ENCODE results near the gene PDCD2L. TPM values are rescaled to one million over a fixed set of nuclear protein-coding genes. Genes with fewer than 3 reads are reported as not detected.

PDCD2L gene
- total RNA-seq, 1 donor = 11.7 TPM

DNA sequence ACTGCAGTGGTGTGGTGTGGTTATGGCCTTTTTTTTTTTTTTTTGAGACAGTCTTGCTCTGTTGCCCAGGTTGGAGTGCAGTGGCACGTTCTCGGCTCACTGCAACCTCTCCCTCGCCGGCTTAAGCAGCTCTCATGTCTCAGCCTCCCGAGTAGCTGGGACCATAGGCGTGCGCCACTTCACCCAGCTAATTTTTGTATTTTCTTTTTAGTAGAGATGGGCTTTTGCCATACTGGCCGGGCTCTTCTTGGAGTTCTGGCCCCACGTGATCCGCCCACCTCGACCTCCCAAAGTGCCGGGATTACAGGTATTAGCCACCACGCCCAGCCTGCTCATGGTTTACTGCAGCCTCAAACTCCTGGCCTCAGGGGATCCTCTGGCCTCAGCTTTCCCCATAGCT lies 7.0 kb downstream of the PDCD2L start:
- no peak overlapping the region for H3K4me3 ChIP-seq (ENCODE audit: low read depth, low read length)
- DNase-seq (ENCODE audit: low read depth) = no peak
- no peak for TF ChIP-seq CTCF (IDR thresholded peaks at IDR 0.05; ENCODE audit: insufficient read depth, low read depth, low read length)

DNA sequence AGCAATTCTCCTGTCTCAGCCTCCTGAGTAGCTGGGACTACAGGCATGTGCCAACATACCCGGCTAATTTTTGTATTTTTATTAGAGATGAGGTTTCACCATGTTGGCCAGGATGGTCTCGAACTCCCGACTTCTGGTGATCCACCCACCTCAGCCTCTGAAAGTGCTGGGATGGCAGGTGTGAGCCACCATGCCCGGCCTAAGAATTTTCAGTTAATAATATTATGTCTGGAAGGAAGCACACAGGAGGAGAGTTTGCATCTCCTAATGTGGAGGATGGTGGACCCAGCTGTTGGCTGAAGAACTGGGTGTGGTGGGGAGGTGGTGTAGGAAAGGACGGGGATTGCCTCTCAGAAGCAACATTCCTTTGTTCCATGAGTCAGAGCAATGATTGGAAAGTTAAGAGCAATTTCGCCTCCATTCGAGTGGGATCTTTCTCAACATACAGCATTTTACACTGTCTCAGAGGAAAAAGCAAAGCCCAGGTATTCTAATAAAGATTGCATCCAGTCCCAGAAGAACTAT lies 11.9 kb downstream of the PDCD2L start:
- DNase-seq (ENCODE audit: low read depth) = no peak
- no peak for TF ChIP-seq CTCF (IDR thresholded peaks at IDR 0.05; ENCODE audit: insufficient read depth, low read depth, low read length)
- H3K4me3 ChIP-seq (ENCODE audit: low read depth, low read length) = no peak overlapping the region

GRCh38 chr19:34418300-34418699 lies 14.1 kb downstream of the PDCD2L start:
- no peak for TF ChIP-seq CTCF (IDR thresholded peaks at IDR 0.05; ENCODE audit: insufficient read depth, low read depth, low read length)

DNA sequence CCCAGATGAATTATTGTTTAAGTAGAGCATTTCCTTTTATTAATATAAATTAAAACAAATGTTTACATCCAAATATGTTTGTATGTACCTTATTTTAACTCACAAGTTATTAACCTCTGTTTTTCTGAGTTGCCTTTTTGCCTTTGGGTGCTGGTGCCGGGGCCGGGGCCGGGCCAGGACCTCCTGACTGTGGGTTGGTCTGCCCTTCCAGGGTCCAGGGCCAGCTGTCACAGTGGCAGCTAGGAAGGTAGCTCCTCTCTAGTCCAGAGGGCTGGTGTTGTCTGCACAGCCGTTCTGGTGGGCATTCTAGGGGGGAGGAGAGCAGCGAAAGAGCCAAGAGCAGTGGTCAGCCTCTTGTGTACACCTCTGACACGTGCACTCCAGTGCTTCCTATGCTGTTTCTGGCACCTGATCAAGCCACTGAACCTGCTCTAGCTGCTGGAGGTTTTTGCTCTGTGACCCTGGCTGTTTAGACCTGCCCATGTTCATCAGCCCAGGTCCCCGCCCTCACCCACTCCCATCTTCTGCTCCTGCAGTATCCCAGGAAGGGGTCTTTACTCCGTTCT lies 22.0 kb downstream of the PDCD2L start:
- TF ChIP-seq CTCF (IDR thresholded peaks at IDR 0.05; ENCODE audit: insufficient read depth, low read depth, low read length) = no peak
- DNase-seq (ENCODE audit: low read depth) = no peak
- no peak overlapping the region for H3K4me3 ChIP-seq (ENCODE audit: low read depth, low read length)

More at GRCh38 chr19:34418300-34418699, 14.1 kb downstream of the PDCD2L start:
- H3K4me3 ChIP-seq (ENCODE audit: low read depth, low read length) = no peak overlapping the region
- DNase-seq (ENCODE audit: low read depth) = no peak

DNA sequence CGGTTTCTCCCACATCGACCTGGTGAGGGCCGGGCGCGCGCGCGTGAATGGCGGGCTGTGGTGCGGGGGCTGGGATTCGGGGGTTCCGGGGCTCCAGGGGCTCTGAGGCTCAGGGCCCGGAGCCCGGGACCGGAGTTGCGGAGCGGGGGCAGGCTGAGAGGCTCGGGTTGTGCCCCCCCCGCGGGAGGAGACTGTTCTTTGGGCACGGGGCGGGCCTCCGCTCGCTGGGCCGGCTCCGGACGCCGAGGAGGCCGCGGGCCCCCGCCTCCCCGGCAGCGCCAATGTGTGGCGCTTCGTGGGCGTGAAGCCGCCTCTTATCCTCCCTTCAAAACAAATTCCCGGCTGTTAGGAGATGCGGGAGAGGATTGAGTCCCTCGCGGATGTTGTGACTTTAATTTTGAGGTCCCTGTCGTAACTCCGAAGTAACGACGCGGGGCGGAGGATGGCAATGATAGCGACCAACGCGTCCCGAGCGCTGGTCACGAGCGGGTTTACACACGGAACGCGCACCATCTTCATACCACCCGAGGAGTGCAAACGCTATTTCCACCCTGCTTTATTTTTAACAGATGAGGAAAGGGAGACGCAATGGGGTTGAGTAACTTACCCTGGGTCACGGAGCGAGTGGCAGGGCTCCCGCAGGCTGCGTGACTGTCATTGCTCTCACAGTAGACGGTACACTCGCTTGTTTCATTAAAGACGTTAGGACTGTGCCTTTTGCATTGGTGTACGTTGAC lies 24.5 kb downstream of the PDCD2L start:
- no peak for TF ChIP-seq CTCF (IDR thresholded peaks at IDR 0.05; ENCODE audit: insufficient read depth, low read depth, low read length)
- peak overlapping the region; percentile 90 for H3K4me3 ChIP-seq (ENCODE audit: low read depth, low read length)
- peak; percentile 55 for DNase-seq (ENCODE audit: low read depth)

DNA sequence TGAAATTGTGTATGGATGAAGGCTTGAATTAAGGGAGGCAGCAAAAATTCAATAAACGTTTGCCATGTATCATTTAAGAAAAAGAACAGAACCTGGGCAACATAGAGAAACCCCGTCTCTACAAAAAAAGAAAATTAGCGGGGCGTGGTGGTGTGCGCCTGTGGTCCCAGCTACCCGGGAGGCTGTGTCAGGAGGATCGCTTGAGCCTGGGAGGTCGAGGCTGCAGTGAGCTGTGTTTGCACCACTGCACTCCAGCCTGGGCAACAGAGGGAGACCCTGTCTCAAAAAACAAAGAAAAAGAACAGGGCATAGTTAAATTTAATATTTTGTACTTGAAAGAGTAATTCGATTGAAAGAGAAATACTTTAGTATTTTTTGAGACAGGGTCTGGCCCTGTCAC lies 25.4 kb downstream of the PDCD2L start:
- no peak for DNase-seq (ENCODE audit: low read depth)
- TF ChIP-seq CTCF (IDR thresholded peaks at IDR 0.05; ENCODE audit: insufficient read depth, low read depth, low read length) = no peak
- H3K4me3 ChIP-seq (ENCODE audit: low read depth, low read length) = peak overlapping the region; percentile 90
